ENCODE measurements around the gene SLC35B4.

Gene SLC35B4

DNA sequence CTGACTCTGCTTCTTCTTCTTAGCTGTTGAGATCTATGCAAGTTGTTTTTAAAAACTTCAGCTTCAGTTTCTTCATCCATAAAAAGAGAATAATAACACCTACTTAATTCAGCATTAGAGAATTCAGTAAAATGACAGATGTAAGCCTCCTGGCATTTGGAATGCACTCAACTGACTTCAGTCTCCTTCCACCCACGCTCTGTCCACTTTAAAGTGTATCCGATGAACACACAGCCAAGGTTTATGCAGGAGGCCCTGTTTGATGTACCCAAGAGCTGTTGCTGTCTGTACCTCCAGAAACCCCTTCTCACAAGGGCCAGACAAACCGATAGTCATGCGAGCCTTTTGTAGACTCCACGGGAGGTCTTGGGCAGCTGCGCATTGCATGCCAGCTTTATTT, 27.1 kb upstream of the SLC35B4 start:
- TF ChIP-seq FOXM1 (IDR thresholded peaks at IDR 0.05; ENCODE audit: borderline replicate concordance, low read depth) (no peak), YY1 (IDR thresholded peaks at IDR 0.05; ENCODE audit: low read depth) (no peak), RAD21 (IDR thresholded peaks at IDR 0.05; ENCODE audit: low read depth) (no peak), CEBPB (IDR thresholded peaks at IDR 0.05) (no peak), NFIC (IDR thresholded peaks at IDR 0.05) (no peak), TEAD4 (IDR thresholded peaks at IDR 0.05) (no peak), TAF1 (IDR thresholded peaks at IDR 0.05; ENCODE audit: low read depth) (no peak), CREB1 (IDR thresholded peaks at IDR 0.05; ENCODE audit: low read depth) (no peak)
- TF ChIP-seq, protein P1, sequence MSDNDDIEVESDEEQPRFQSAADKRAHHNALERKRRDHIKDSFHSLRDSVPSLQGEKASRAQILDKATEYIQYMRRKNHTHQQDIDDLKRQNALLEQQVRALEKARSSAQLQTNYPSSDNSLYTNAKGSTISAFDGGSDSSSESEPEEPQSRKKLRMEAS (IDR thresholded peaks at IDR 0.05) = no peak

- TF ChIP-seq TCF12 (IDR thresholded peaks at IDR 0.05; ENCODE audit: low read depth) (no peak), USF1 (IDR thresholded peaks at IDR 0.05) (no peak), FOXM1 (IDR thresholded peaks at IDR 0.05; ENCODE audit: borderline replicate concordance, low read depth) (no peak)
Measured at GRCh38 chr7:134343136-134343535, 26.4 kb upstream of the SLC35B4 start.

DNA sequence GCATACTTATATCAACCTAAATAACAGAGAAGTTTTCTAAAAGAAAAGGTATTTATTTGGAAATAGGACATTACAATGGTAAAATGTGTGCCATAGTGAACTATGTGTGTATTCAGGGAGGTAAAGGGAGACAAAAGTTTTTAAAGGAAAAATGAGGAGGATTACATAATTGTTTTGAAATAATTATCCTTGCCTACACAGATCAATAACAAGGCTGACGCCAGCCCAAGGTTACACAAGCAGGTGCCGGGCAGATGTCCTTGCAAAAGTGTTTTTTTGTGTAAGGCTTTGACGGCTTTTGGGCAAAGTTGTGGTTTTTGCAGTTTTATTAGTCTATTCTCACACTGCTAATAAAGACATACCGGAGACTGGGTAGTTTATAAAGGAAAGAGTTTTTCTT, 22.7 kb upstream of the SLC35B4 start:
- TF ChIP-seq EGR1 (IDR thresholded peaks at IDR 0.05) (no peak), NFIC (IDR thresholded peaks at IDR 0.05) (no peak), CEBPB (IDR thresholded peaks at IDR 0.05) (no peak), USF1 (IDR thresholded peaks at IDR 0.05) (no peak), TCF12 (IDR thresholded peaks at IDR 0.05; ENCODE audit: low read depth) (no peak), CREB1 (IDR thresholded peaks at IDR 0.05; ENCODE audit: low read depth) (no peak), ZBTB7A (IDR thresholded peaks at IDR 0.05; ENCODE audit: low read depth) (no peak), TEAD4 (IDR thresholded peaks at IDR 0.05) (no peak)
- TF ChIP-seq, protein P2, sequence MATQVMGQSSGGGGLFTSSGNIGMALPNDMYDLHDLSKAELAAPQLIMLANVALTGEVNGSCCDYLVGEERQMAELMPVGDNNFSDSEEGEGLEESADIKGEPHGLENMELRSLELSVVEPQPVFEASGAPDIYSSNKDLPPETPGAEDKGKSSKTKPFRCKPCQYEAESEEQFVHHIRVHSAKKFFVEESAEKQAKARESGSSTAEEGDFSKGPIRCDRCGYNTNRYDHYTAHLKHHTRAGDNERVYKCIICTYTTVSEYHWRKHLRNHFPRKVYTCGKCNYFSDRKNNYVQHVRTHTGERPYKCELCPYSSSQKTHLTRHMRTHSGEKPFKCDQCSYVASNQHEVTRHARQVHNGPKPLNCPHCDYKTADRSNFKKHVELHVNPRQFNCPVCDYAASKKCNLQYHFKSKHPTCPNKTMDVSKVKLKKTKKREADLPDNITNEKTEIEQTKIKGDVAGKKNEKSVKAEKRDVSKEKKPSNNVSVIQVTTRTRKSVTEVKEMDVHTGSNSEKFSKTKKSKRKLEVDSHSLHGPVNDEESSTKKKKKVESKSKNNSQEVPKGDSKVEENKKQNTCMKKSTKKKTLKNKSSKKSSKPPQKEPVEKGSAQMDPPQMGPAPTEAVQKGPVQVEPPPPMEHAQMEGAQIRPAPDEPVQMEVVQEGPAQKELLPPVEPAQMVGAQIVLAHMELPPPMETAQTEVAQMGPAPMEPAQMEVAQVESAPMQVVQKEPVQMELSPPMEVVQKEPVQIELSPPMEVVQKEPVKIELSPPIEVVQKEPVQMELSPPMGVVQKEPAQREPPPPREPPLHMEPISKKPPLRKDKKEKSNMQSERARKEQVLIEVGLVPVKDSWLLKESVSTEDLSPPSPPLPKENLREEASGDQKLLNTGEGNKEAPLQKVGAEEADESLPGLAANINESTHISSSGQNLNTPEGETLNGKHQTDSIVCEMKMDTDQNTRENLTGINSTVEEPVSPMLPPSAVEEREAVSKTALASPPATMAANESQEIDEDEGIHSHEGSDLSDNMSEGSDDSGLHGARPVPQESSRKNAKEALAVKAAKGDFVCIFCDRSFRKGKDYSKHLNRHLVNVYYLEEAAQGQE (IDR thresholded peaks at IDR 0.05; ENCODE audit: low read depth) = no peak
- TF ChIP-seq, protein P1 (IDR thresholded peaks at IDR 0.05) = no peak

DNA sequence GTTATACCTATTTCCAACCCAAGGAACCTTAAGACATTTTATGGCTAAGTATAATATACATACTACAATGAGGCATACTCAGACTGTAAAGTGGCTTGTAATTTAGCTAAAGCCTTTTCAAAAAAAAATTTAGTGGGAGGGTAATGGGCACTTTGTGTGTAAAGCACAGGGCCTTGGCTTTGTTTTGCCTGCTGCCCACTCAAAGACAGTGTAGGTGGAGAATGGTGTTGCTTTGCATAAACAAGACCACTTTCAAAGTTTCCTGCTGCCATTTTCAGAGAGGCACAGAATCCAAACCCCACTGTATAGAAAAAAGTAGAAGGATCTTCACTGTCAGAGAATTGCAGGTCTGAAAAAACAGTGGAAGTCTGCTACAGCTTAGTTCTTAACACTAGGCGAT, 21.2 kb upstream of the SLC35B4 start:
- TF ChIP-seq YY1 (IDR thresholded peaks at IDR 0.05; ENCODE audit: low read depth) (no peak), USF1 (IDR thresholded peaks at IDR 0.05) (no peak), EGR1 (IDR thresholded peaks at IDR 0.05) (no peak), CEBPB (IDR thresholded peaks at IDR 0.05) (no peak), ZBTB7A (IDR thresholded peaks at IDR 0.05; ENCODE audit: low read depth) (no peak)
- TF ChIP-seq, protein P1 (IDR thresholded peaks at IDR 0.05) = no peak

- TF ChIP-seq USF1 (IDR thresholded peaks at IDR 0.05) = no peak
Measured at GRCh38 chr7:134334408-134334807, 17.7 kb upstream of the SLC35B4 start.

DNA sequence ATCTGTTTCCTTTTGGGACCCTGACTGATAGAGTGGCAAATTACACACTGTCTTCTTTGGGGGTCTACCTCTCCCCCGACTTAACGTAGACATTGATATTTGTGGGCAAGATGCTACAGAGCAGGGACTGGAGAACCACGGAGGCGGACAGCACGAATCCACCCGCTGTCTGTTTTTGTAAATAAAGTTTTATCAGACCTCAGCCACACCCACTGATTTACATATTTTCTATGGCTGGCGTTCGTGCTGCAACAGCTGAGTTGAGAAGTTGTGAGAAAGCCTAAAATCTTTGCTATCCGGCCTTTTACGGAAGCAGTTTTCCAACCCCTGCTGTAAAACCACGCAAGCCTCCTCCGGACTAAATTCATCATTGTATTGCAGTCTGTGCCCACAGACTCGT, 17.2 kb upstream of the SLC35B4 start:
- TF ChIP-seq FOXM1 (IDR thresholded peaks at IDR 0.05; ENCODE audit: borderline replicate concordance, low read depth) = no peak
- TF ChIP-seq TEAD4 (IDR thresholded peaks at IDR 0.05) = no peak
- no peak for TF ChIP-seq CEBPB (IDR thresholded peaks at IDR 0.05)
- no peak for TF ChIP-seq NFIC (IDR thresholded peaks at IDR 0.05)
- TF ChIP-seq CREB1 (IDR thresholded peaks at IDR 0.05; ENCODE audit: low read depth) = no peak
- TF ChIP-seq USF1 (IDR thresholded peaks at IDR 0.05) = no peak
- no peak for TF ChIP-seq TCF12 (IDR thresholded peaks at IDR 0.05; ENCODE audit: low read depth)
- TF ChIP-seq YY1 (IDR thresholded peaks at IDR 0.05; ENCODE audit: low read depth) = no peak
- TF ChIP-seq ZBTB7A (IDR thresholded peaks at IDR 0.05; ENCODE audit: low read depth) = no peak
- no peak for TF ChIP-seq EP300 (IDR thresholded peaks at IDR 0.05; ENCODE audit: borderline replicate concordance)
- no peak for TF ChIP-seq RAD21 (IDR thresholded peaks at IDR 0.05; ENCODE audit: low read depth)
- TF ChIP-seq, protein P2 (IDR thresholded peaks at IDR 0.05; ENCODE audit: low read depth) = no peak
- TF ChIP-seq, protein P1 (IDR thresholded peaks at IDR 0.05) = no peak
- no peak for TF ChIP-seq EGR1 (IDR thresholded peaks at IDR 0.05)
- no peak for TF ChIP-seq TAF1 (IDR thresholded peaks at IDR 0.05; ENCODE audit: low read depth)
